ENCODE results near the gene TRIP6. TPM values are rescaled to one million over a fixed set of nuclear protein-coding genes. Genes with fewer than 3 reads are reported as not detected.

The TRIP6 gene
- total and polyA plus RNA-seq, 2 of the 8 experiments (the other 6 are each of a cell fraction or from before 2014, with no cell fraction given) = 88.4 to 103 TPM

DNA sequence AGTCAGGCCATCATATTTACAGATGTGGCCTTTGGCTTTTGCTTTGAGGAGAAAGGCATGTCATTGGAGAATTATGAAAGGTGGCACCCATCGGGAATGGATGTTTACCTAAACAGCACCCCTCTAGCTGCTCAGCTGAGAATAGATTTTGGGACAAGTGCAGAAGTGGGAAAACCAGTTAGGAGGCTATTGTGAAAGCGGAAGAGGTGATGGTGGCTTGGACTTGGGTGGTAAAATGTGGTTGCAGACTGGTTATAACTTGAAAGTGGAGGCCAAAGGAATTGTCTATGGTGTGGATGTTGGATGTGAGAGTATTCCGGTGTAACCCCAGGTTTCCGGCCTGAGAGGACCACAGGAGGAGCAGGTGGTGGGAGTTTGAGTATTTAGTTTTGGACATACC is 19.8 kb upstream of the TRIP6 start:
- Histone ChIP-seq H3K4me2 (ENCODE audit: insufficient read depth in 1 of 2, low read depth in 2 of 2, low read length in 2 of 2) (no peak overlapping the region), H3K23me2 (ENCODE audit: low read depth, low read length) (no peaks in the 10 kb centered on the region), H3K9ac (replicated peaks in 1 of 4; ENCODE audit: extremely low read depth in 1 of 4, low read depth in 3 of 4, low read length in 3 of 4) (no peak overlapping the region), H3K27me3 (replicated peaks in 1 of 4; ENCODE audit: control insufficient read depth in 3 of 4, extremely low read depth in 1 of 4, insufficient read depth in 3 of 4, low read length in 3 of 4) (no peaks in the 10 kb centered on the region), H2BK15ac (ENCODE audit: low read length) (no peak overlapping the region), H3K27ac (ENCODE audit: low read depth, low read length) (no peak overlapping the region), H3K36me3 (ENCODE audit: control insufficient read depth in 2 of 4, insufficient read depth in 4 of 4, low read length in 3 of 4) (no peaks in the 10 kb centered on the region), H2AFZ (ENCODE audit: low read length) (no peak overlapping the region), H2AK5ac (ENCODE audit: low read depth, low read length) (no peak overlapping the region), H3K56ac (replicated peaks; ENCODE audit: insufficient read length, low read depth, low read length) (no peak overlapping the region), H2BK120ac (replicated peaks; ENCODE audit: low read depth, low read length) (no peak overlapping the region), H3K9me3 (ENCODE audit: insufficient read depth in 2 of 2, low read depth in 1 of 2, low read length in 1 of 2) (no peaks in the 10 kb centered on the region), H2BK20ac (ENCODE audit: low read length) (no peak overlapping the region), H3K14ac (ENCODE audit: insufficient read length) (no peak overlapping the region), H3K79me1 (ENCODE audit: low read depth, low read length) (no peaks in the 10 kb centered on the region), H4K20me1 (replicated peaks in 1 of 2; ENCODE audit: control insufficient read depth in 1 of 2, insufficient read depth in 2 of 2, low read length in 2 of 2) (no peaks in the 10 kb centered on the region), H3K23ac (ENCODE audit: insufficient read length) (no peak overlapping the region), H2BK5ac (ENCODE audit: low read depth, low read length) (no peak overlapping the region), H4K8ac (ENCODE audit: extremely low read depth, insufficient read depth, low read length) (no peak overlapping the region), H3K79me2 (ENCODE audit: control insufficient read depth in 1 of 2, insufficient read depth in 2 of 2, low read length in 2 of 2) (no peaks in the 10 kb centered on the region), H3K18ac (ENCODE audit: extremely low read depth, low read length) (no peak overlapping the region), H4K5ac (ENCODE audit: insufficient read length, low read depth, low read length) (no peak overlapping the region), H4K91ac (replicated peaks; ENCODE audit: insufficient read length, low read length) (no peak overlapping the region), H3K4me3 (ENCODE audit: extremely low read depth in 1 of 4, insufficient read depth in 2 of 4, low read depth in 3 of 4, low read length in 4 of 4) (no peak overlapping the region), H3K4me1 (replicated peaks in 1 of 4; ENCODE audit: control insufficient read depth in 3 of 4, insufficient read depth in 4 of 4, low read length in 3 of 4) (no peaks in the 10 kb centered on the region; a peak in 1 of 7 replicates), H2BK12ac (ENCODE audit: low read depth, low read length) (no peak overlapping the region), H3K4ac (replicated peaks; ENCODE audit: insufficient read length, low read depth, low read length) (no peak overlapping the region)
- no peak for DNase-seq (ENCODE audit: low read depth in 1 of 2, low spot score in 2 of 2)
- POLR2A ChIA-PET (ENCODE audit: partially characterized antibody) = interaction anchor here (2.1 kb wide), 1 partner anchor 20 kb away, joined by 7 read pairs; the partner anchor contains the start of gene EPHB4
- WGBS, 2 experiments (ENCODE audit: extremely low coverage in 1 of 2, insufficient coverage in 1 of 2, insufficient read length in 1 of 2, insufficient replicate concordance in 2 of 2, low coverage in 1 of 2, low lambda C conversion rate in 2 of 2, missing lambda C conversion rate in 1 of 2) = 97% methylated on average over 4 of the region's 4 CpGs; no CpG with 5 or more reads in 1 of the 2 experiments
- no peak for FAIRE-seq
- CTCF ChIA-PET (ENCODE audit: partially characterized antibody) = interaction anchor here (0.5 to 13.9 kb wide), 4 partner anchors 8 to 90 kb away, joined by 3 to 215 read pairs (median 5); no protein-coding TSS in a partner anchor
- TF ChIP-seq SP4 (IDR thresholded peaks at IDR 0.05; ENCODE audit: low read length) (no peak), KDM1A (IDR thresholded peaks at IDR 0.05; ENCODE audit: borderline replicate concordance, low read length) (no peak), POLR2A (IDR thresholded peaks at IDR 0.05; ENCODE audit: control extremely low read depth in 1 of 2, low read depth in 2 of 2, low read length in 2 of 2) (no peak), EP300 (IDR thresholded peaks at IDR 0.05; ENCODE audit: borderline replicate concordance in 1 of 2, low read depth in 2 of 2, low read length in 2 of 2) (no peak), SUZ12 (IDR thresholded peaks at IDR 0.05; ENCODE audit: low read length) (no peak), CBX5 (IDR thresholded peaks at IDR 0.05; ENCODE audit: low read depth, low read length) (no peak), SP1 (IDR thresholded peaks at IDR 0.05; ENCODE audit: low read depth, low read length) (no peak), CTBP2 (IDR thresholded peaks at IDR 0.05; ENCODE audit: borderline replicate concordance, insufficient read depth, insufficient read length, low read length) (no peak), RAD21 (IDR thresholded peaks at IDR 0.05 in 1 of 2, conservative IDR thresholded peaks at IDR 0.05 in 1 of 2; ENCODE audit: low read depth in 2 of 2, low read length in 2 of 2) (no peak), POU5F1 (IDR thresholded peaks at IDR 0.05; ENCODE audit: low read depth, low read length) (no peak)
- TF ChIP-seq, protein P1, sequence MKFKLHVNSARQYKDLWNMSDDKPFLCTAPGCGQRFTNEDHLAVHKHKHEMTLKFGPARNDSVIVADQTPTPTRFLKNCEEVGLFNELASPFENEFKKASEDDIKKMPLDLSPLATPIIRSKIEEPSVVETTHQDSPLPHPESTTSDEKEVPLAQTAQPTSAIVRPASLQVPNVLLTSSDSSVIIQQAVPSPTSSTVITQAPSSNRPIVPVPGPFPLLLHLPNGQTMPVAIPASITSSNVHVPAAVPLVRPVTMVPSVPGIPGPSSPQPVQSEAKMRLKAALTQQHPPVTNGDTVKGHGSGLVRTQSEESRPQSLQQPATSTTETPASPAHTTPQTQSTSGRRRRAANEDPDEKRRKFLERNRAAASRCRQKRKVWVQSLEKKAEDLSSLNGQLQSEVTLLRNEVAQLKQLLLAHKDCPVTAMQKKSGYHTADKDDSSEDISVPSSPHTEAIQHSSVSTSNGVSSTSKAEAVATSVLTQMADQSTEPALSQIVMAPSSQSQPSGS (IDR thresholded peaks at IDR 0.05; ENCODE audit: low read length) = no peak
- TF ChIP-seq, protein P2, sequence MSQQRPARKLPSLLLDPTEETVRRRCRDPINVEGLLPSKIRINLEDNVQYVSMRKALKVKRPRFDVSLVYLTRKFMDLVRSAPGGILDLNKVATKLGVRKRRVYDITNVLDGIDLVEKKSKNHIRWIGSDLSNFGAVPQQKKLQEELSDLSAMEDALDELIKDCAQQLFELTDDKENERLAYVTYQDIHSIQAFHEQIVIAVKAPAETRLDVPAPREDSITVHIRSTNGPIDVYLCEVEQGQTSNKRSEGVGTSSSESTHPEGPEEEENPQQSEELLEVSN (IDR thresholded peaks at IDR 0.05) = no peak
